22Rv1 (cell line): ENCODE measurements around the gene CEND1.

Source experiments
- H3K27ac ChIP-seq: fragments of 450-650 bp; 2 replicates; pipeline ENCODE4 v1.5.1; 2017
- ZFX ChIP-seq: fragments of 450-650 bp; IDR thresholded peaks from 2 replicates; pipeline ENCODE4 v1.6.1; 2017; ENCODE audit warnings: antibody characterized with exemption, borderline replicate concordance
- TF ChIP-seq, protein P1 (sequence below): fragments of 450-650 bp; IDR thresholded peaks from 2 replicates; pipeline ENCODE4 v1.5.1; 2017; ENCODE audit warnings: mild to moderate bottlenecking

Gene CEND1

DNA sequence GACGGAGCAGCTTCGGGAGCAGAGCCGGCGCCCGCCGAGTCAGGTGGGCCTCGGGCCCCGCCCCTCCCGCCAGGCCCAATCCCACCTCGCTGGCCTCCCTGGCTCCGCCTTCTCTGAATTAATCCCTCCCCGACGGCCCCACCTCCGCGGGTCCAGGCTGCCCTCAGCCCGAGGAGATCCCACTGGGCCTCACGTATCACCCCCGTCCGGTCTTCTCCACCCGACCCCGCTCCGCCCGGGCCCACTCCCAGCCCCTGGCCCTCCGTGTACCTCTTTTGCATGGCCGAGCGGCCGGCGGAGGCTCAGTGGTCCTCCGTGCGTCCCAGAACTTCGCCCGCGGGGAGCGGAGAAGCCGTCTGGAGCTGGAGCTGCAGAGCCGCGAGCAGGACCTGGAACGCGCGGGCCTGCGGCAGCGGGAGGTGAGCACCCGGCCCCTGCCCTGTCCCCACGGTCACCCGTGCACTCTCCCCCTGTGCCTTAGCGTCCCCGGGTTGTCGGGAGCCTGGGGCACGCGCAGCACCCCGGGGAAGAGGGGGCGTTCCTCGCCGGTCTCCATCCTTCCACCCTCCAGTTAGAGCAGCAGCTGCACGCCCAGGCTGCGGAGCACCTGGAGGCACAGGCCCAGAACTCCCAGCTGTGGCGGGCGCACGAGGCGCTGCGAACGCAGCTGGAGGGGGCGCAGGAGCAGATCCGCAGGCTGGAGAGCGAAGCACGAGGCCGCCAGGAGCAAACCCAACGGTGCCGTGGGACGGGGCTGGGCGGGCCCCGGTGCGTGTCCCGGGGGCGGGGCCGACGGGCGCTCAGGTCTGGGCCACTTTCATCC lies 40.6 kb upstream of the CEND1 start:
- TF ChIP-seq, protein P1, sequence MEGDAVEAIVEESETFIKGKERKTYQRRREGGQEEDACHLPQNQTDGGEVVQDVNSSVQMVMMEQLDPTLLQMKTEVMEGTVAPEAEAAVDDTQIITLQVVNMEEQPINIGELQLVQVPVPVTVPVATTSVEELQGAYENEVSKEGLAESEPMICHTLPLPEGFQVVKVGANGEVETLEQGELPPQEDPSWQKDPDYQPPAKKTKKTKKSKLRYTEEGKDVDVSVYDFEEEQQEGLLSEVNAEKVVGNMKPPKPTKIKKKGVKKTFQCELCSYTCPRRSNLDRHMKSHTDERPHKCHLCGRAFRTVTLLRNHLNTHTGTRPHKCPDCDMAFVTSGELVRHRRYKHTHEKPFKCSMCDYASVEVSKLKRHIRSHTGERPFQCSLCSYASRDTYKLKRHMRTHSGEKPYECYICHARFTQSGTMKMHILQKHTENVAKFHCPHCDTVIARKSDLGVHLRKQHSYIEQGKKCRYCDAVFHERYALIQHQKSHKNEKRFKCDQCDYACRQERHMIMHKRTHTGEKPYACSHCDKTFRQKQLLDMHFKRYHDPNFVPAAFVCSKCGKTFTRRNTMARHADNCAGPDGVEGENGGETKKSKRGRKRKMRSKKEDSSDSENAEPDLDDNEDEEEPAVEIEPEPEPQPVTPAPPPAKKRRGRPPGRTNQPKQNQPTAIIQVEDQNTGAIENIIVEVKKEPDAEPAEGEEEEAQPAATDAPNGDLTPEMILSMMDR: no peak
- no peak for TF ChIP-seq ZFX
- H3K27ac ChIP-seq: peak overlapping the region; percentile 96

DNA sequence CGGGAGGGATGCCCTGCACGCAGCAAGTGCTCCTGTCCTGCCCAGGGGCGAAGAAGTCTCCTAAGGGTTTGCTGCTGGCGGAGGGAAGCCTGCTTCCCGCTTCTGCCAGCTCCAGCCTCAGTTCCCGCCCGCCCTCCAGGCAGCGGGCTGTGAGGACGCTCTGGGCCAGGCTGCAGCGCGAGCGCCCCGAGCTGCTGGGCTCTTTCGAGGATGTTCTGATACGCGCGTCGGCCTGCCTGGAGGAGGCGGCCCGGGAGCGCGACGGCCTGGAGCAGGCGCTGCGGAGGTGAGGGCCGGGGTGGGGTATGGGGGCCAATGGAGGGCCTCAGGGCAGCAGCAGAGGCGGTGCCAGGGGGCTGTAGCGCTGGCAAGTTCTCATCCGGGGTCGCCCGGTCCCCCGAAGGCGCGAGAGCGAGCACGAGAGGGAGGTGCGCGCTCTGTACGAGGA lies 40.0 kb upstream of the CEND1 start:
- no peak for TF ChIP-seq ZFX
- TF ChIP-seq, protein P1: no peak
- peak overlapping the region; percentile 96 for H3K27ac ChIP-seq

DNA sequence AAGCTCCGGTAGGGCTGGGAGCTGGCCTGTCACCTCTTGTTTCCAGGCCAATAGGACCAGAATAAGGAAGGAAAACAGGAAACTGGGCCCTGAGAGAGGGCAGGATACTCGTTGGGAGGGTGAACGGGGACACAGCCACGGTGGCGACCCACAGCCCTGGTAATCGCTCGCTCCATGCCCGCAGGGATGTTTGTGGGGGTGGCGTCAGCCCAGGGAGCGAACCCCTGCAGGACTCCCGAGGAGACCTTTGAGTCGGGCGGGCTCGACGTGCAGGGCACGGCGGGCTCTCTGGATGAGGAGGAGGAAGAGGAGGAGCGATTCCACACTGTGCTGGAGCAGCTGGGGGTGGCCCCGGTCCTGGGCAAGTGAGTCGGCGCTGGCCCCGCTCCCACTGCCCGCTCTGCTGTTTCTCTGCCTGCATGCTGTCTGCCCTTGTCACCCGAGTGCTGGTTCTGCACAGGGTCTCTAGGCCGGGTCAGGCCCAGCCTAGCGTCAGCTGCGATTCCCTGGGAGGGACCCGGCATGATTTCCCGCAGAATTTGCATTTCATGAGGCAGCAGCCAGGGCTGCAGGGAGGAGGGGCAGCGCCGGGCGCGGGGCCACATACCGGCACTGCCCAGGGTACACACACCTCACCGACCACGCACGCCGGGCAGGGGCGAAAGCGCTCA lies 39.4 kb upstream of the CEND1 start:
- TF ChIP-seq ZFX: no peak
- TF ChIP-seq, protein P1: no peak
- H3K27ac ChIP-seq: peak overlapping the region; percentile 96

DNA sequence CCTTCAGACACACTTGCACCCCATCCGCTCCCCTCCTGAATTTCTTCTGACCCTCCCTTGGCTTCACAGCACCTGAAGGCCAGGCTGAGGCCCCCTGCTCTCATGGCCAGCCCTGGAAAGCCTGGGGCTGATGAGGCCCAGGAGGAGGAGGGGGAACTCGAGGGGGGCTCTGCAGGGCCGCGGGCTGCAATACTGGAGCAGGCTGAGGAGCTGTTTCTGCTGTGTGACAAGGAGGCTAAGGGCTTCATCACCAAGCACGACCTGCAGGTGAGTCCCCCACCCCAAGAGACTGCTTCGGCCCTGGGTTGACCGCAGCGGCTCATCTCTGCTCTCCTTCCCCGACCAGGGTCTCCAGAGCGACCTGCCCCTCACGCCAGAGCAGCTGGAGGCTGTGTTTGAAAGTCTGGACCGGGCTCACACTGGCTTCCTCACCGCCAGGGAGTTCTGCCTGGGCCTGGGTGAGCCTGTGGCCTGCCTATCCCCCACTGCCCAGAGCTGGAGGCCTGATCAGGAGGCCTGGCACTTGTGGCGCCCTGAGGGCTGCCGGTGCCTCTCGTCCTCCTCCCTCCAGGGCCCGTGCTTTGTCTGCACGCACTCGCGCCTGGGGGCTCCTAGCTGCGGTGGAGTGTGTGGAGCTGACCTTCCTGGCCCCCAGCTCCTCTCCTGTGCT lies 38.8 kb upstream of the CEND1 start:
- H3K27ac ChIP-seq: peak overlapping the region; percentile 96
- no peak for TF ChIP-seq ZFX
- TF ChIP-seq, protein P1: no peak

DNA sequence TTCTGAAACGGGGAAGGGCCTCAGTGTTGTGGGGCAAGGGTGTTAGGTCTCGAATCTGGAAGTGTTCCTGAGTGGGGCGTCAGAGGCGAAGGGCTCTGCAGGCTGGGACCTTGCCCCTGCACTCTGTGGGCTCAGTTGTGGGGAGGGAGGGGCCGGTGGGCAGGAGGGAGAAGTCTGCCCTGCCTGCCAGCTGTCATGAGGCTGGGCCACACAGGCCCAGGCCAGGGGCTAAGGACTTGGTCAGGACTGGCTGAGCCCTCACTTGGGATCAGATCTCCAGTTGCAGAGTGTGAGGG lies 38.0 kb upstream of the CEND1 start, which contains the start of gene CRACR2B:
TSS of gene CRACR2B (plus strand) at position 23 of the 296 bp plus-strand sequence. CDS start 689 bp downstream, outside the sequence.
- peak within 1 kb of the TSS; percentile 96 for H3K27ac ChIP-seq
- no peak for TF ChIP-seq ZFX
- TF ChIP-seq, protein P1: no peak

DNA sequence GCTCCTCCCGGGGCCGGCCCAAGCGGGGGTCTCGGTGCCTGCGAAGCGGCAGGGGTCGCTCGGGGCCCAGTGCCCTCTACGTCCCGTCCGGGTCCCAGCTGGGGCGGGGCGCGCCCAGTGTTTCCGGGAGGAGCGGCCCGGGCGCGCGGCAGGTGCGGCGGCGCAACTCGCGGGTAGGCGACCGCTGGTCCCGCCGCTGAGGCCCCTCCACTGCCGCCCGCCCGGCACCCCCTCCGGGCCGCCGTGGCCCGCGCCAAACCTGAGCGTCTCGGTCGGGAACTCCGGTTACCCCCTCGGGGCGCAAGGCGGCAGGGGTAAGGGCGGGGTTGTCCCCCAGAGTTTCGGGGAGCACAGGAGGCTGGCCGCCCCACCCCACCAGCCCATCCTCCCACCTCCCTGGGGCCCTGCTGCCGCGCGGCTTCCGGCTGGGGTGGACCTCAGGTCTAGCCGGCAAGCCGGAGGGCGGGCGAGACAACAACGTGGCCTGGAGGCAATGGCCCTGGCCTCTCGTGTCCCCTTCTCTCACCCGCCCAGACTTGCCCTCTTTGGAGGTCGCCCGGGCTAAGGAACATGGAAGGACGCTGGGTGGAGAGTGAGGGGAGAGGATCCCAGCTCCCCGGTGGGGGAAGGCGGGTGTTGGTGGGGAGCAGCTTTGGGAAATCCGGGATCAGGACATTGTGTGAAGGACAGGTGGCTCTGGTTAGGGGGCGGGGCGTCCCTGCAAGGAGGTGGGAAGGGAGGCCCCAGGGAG lies 37.4 kb upstream of the CEND1 start:
- no peak for TF ChIP-seq ZFX
- TF ChIP-seq, protein P1: no peak
- H3K27ac ChIP-seq: peak overlapping the region; percentile 96
